ENCODE measurements around the gene DPCD. TPM values are rescaled to one million over a fixed set of nuclear protein-coding genes. Genes with fewer than 3 reads are reported as not detected.
A peak's percentile ranks its signal among the peaks of the same experiment; 100 is the strongest.

DPCD gene
- total and polyA plus RNA-seq, 11 donors, result 16.3 to 42.9 (median 23.8) TPM

DNA sequence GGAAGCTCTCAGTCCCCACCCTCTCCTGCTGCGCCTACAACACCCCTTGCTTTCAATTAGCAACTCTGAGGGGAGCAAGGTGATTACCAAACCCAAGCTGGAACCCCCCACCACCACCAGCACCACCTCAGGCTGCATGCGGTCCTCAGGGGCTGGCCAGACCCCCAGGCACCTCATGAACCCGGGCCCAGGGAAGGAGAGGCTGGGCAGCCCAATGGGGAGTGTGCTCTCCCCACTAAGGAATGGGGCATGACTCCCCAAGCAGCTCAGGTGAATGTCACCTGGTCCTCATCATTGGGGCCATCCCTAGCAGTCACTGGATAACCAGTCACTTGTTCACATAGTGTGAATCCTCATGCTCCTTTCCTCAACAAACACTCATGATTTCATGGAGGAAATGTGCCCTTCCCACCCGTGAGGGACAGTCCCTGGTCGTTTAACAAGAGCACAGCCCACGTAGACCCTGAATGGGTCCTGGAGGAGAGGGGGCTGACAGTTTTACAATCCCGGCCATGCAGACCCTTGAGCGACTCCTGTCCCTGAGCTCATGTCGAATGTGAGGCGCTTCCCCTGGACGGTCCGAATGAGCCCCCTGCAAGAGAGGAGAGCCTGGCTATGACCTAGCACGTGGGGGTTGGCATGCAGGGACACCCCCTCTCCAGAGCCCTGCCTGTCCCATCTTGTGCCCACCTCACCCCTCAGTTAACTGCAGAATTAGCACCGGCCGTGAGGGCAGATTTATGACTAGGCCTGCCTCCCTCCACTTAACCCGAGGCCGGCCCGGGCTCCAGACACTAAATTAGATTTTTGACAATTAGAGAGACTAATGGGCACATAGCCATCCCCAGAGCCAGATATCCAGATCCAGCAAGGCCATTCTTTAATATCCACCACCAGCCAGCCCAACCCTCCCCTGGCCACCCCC is 29.2 kb upstream of the DPCD start:
- H3K4me3 ChIP-seq, result no peak overlapping the region
- 72 to 82% (median 76%) methylated on average over 17 to 18 of the region's 18 CpGs for WGBS, 4 donors
- no peak overlapping the region for H3K27ac ChIP-seq
- H3K27me3 ChIP-seq, result peaks cover 0 to 7% (median 0%) of the 10 kb centered on the region in 9 donors
- no peaks in the 10 kb centered on the region for H3K9me3 ChIP-seq
- H3K36me3 ChIP-seq, result peaks cover 0 to 20% (median 16%) of the 10 kb centered on the region in 9 donors
- DNase-seq (peak in 2 of 5 donors; percentile 1 to 16), ATAC-seq (peak in 1 of 4 donors; percentile 17)
- TF ChIP-seq, protein P1, sequence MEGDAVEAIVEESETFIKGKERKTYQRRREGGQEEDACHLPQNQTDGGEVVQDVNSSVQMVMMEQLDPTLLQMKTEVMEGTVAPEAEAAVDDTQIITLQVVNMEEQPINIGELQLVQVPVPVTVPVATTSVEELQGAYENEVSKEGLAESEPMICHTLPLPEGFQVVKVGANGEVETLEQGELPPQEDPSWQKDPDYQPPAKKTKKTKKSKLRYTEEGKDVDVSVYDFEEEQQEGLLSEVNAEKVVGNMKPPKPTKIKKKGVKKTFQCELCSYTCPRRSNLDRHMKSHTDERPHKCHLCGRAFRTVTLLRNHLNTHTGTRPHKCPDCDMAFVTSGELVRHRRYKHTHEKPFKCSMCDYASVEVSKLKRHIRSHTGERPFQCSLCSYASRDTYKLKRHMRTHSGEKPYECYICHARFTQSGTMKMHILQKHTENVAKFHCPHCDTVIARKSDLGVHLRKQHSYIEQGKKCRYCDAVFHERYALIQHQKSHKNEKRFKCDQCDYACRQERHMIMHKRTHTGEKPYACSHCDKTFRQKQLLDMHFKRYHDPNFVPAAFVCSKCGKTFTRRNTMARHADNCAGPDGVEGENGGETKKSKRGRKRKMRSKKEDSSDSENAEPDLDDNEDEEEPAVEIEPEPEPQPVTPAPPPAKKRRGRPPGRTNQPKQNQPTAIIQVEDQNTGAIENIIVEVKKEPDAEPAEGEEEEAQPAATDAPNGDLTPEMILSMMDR (IDR thresholded peaks at IDR 0.05), result no peak
- TF ChIP-seq POLR2A (IDR thresholded peaks at IDR 0.05), result no peak
- H3K4me1 ChIP-seq, result peaks cover 0 to 4% (median 0%) of the 10 kb centered on the region in 12 donors
- intact Hi-C loops (cut with DNase I), result no loop called here

DNA sequence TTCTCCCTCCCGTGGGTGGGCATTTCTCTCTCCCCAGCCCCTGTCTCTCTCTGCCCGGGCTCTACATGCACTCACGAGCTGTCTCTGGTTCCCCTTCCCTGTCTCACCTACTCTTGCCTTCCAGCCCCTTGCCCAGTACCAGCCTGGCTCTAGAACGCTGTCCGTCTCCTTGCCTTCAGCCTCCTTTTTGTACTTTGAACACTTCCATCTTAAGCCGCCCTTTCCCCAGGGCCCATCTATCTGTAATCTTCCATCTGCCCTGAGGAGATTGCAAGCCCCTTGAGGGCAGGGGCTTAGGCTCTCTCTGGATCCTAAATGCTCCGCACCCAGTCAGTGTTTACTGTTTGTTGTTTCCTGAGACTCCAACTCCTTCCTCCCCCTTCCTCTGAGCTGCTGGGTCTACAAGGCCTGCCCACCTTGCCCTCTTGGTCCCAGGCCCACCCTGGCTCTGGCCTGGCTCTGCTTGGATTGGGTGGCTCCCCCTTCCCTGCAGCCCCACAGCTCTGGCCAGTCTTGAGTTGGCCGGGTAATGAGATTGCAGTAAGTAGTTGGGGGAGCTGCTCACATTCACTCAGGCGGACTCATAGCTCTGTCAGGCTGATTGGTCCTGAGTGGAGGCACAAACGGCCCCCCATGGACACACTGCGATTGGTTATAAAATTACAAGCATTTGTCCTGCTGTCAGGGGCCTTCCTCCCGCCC is 28.4 kb upstream of the DPCD start:
- H3K27me3 ChIP-seq, result peaks cover 0 to 11% (median 0%) of the 10 kb centered on the region in 9 donors
- H3K9me3 ChIP-seq, result no peaks in the 10 kb centered on the region
- WGBS, 4 donors, result 76 to 84% (median 79%) methylated on average over 11 to 12 of the region's 12 CpGs
- peaks cover 0 to 4% (median 0%) of the 10 kb centered on the region in 12 donors for H3K4me1 ChIP-seq
- H3K4me3 ChIP-seq, result no peak overlapping the region
- ATAC-seq, result no peak
- DNase-seq, result peak in 2 of 5 donors; percentile 2 to 15
- TF ChIP-seq POLR2A (IDR thresholded peaks at IDR 0.05), result no peak
- TF ChIP-seq, protein P1 (IDR thresholded peaks at IDR 0.05), result no peak
- no peak overlapping the region for H3K27ac ChIP-seq
- intact Hi-C loops (cut with DNase I), result loop anchor here in 3 of 10 donors (10.0 kb wide), 2 partner anchors 255 to 285 kb away; no protein-coding TSS in a partner anchor
- peaks cover 0 to 12% (median 9%) of the 10 kb centered on the region in 9 donors for H3K36me3 ChIP-seq

DNA sequence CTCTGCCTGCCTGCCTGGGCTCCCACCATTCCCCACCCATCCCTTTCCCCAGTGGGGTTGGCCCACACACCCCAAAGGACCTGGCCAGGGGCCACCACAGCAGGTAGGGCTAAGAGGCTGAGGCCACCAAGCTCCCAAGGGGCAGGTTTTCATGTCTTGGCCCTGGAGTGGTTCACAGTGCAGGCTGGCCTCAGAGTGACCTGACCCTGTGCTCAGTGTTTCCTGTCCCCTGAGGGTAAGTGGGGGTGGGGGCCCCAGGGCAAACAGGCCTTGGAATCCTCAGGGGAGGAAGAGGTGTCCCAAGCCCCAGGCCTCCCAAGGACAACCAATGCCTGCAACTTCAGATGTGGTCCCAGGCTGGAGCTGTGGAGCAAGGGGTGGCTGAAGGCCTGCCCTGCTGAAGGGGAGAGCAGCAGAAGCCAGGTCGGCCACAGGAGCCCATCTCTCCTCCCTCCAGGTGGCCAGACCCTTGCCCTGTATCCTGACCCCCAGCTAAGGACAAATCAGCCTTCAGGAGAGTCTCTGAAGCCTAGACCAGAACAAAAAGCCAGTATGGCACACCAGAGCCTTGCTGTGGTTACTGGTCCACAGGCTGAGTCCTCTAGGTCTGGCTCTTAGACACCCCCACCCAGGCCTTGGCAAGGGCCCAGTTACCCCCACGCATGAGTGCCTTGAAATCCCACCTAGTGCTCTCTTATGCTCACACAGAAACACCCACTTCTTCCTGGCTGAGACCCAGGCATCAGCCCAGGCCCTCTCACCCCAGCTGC is 27.6 kb upstream of the DPCD start:
- no peak overlapping the region for H3K4me3 ChIP-seq
- H3K36me3 ChIP-seq, result peaks cover 0 to 5% (median 3%) of the 10 kb centered on the region in 9 donors
- no peaks in the 10 kb centered on the region for H3K9me3 ChIP-seq
- intact Hi-C loops (cut with DNase I), result loop anchor here in 3 of 10 donors (10.0 kb wide), 2 partner anchors 256 to 286 kb away; no protein-coding TSS in a partner anchor
- H3K27ac ChIP-seq, result no peak overlapping the region
- H3K27me3 ChIP-seq, result peaks cover 0 to 18% (median 7%) of the 10 kb centered on the region in 9 donors
- peaks cover 0 to 4% (median 0%) of the 10 kb centered on the region in 12 donors for H3K4me1 ChIP-seq
- ATAC-seq (peak in 1 of 4 donors; percentile 8), DNase-seq (peak in 3 of 5 donors; percentile 4 to 40 (median 12))
- 59 to 66% (median 62%) methylated on average over 2 of the region's 2 CpGs for WGBS, 4 donors
- TF ChIP-seq, protein P1 (IDR thresholded peaks at IDR 0.05), result no peak
- TF ChIP-seq POLR2A (IDR thresholded peaks at IDR 0.05), result no peak
